Chondrocyte (in vitro differentiated cells): ENCODE data around the gene PARPBP. TPM values are rescaled to one million over a fixed set of nuclear protein-coding genes. Genes with fewer than 3 reads are reported as not detected.
"Not testable (repeated sequence)": the region's sequence is repeated elsewhere in the genome, so short reads cannot be mapped to it uniquely, and the experiment has no call there.

Experiments used
- DNase-seq: peaks from one replicate; pipeline ENCODE4 v3.0.0; 2021; ENCODE audit warnings: mixed read lengths, low spot score
- H3K27ac Mint-ChIP-seq: one replicate; pipeline ENCODE4 v1.8.0; 2021; ENCODE audit warnings: mild to moderate bottlenecking, moderate library complexity, mixed read lengths; ENCODE audit not compliant: unreplicated experiment
- H3K27me3 Mint-ChIP-seq: 2 replicates; pipeline ENCODE4 v1.8.0; 2021; ENCODE audit warnings: low read depth, mixed read lengths
- H3K36me3 Mint-ChIP-seq: 2 replicates; pipeline ENCODE4 v1.8.0; 2021; ENCODE audit warnings: low read depth, mixed read lengths
- H3K4me1 Mint-ChIP-seq: 2 replicates; pipeline ENCODE4 v1.8.0; 2021; ENCODE audit warnings: low read depth, mild to moderate bottlenecking, mixed read lengths
- H3K4me3 Mint-ChIP-seq: one replicate; pipeline ENCODE4 v1.8.0; 2021; ENCODE audit warnings: mild to moderate bottlenecking, moderate library complexity, mixed read lengths; ENCODE audit not compliant: unreplicated experiment
- H3K9me3 Mint-ChIP-seq: 2 replicates; pipeline ENCODE4 v1.8.0; 2021; ENCODE audit warnings: low read depth, mixed read lengths
- CTCF ChIP-seq: fragments of 200-600 bp; sonication (generic); IDR thresholded peaks from 2 replicates; pipeline ENCODE4 v1.5.0; 2021; ENCODE audit warnings: antibody characterized with exemption, mild to moderate bottlenecking, moderate library complexity
- total RNA-seq: library from RNA; stranded (reverse); gene quantifications from 3 replicates; pipeline ENCODE4 v1.2.1, GENCODE V29; 2021

Gene PARPBP
- total RNA-seq, 1 donor from 2014 or later, result 3.8 TPM

GRCh38 chr12:102114212-102114611, 5.8 kb upstream of the PARPBP start:
- no peaks in the 10 kb centered on the region for H3K9me3 Mint-ChIP-seq
- no peaks in the 10 kb centered on the region for H3K27me3 Mint-ChIP-seq
- no peak for TF ChIP-seq CTCF
- DNase-seq, result no peak
- no peak overlapping the region for H3K4me3 Mint-ChIP-seq
- H3K36me3 Mint-ChIP-seq, result peaks cover 16% of the 10 kb centered on the region
- H3K27ac Mint-ChIP-seq, result no peak overlapping the region
- H3K4me1 Mint-ChIP-seq, result peaks cover 4% of the 10 kb centered on the region

GRCh38 chr12:102116392-102116791, 3.6 kb upstream of the PARPBP start:
- no peak overlapping the region for H3K4me3 Mint-ChIP-seq
- no peaks in the 10 kb centered on the region for H3K27me3 Mint-ChIP-seq
- no peak for TF ChIP-seq CTCF
- no peak for DNase-seq
- peaks cover 14% of the 10 kb centered on the region for H3K4me1 Mint-ChIP-seq
- H3K9me3 Mint-ChIP-seq, result no peaks in the 10 kb centered on the region
- peaks cover 3% of the 10 kb centered on the region for H3K36me3 Mint-ChIP-seq
- H3K27ac Mint-ChIP-seq, result no peak overlapping the region

GRCh38 chr12:102118874-102119273, 1.1 kb upstream of the PARPBP start:
- no peak for DNase-seq
- Mint-ChIP-seq H3K4me3 (no peak overlapping the region), H3K4me1 (peaks cover 14% of the 10 kb centered on the region), H3K27me3 (no peaks in the 10 kb centered on the region), H3K9me3 (no peaks in the 10 kb centered on the region), H3K27ac (peak overlapping the region; percentile 18), H3K36me3 (peaks cover 2% of the 10 kb centered on the region)
- no peak for TF ChIP-seq CTCF

- DNase-seq, result no peak
- Mint-ChIP-seq H3K9me3 (no peaks in the 10 kb centered on the region), H3K4me1 (peaks cover 14% of the 10 kb centered on the region), H3K36me3 (peaks cover 2% of the 10 kb centered on the region), H3K4me3 (peak overlapping the region; percentile 91), H3K27ac (peak overlapping the region; percentile 89), H3K27me3 (no peaks in the 10 kb centered on the region)
- no peak for TF ChIP-seq CTCF
Observed at GRCh38 chr12:102120564-102120873, 536 bp downstream of the PARPBP start.

GRCh38 chr12:102120886-102121285, 903 bp downstream of the PARPBP start:
- no peaks in the 10 kb centered on the region for H3K27me3 Mint-ChIP-seq
- H3K9me3 Mint-ChIP-seq, result no peaks in the 10 kb centered on the region
- H3K4me1 Mint-ChIP-seq, result peaks cover 14% of the 10 kb centered on the region
- peak overlapping the region; percentile 91 for H3K4me3 Mint-ChIP-seq
- TF ChIP-seq CTCF, result no peak
- H3K27ac Mint-ChIP-seq, result no peak overlapping the region
- peaks cover 2% of the 10 kb centered on the region for H3K36me3 Mint-ChIP-seq
- DNase-seq, result no peak

GRCh38 chr12:102121328-102121727, 1.3 kb downstream of the PARPBP start:
- H3K27me3 Mint-ChIP-seq, DNase-seq, H3K9me3 Mint-ChIP-seq, H3K27ac Mint-ChIP-seq, H3K36me3 Mint-ChIP-seq: not testable (repeated sequence)
- Mint-ChIP-seq H3K4me1 (peaks cover 14% of the 10 kb centered on the region), H3K4me3 (peak overlapping the region; percentile 91)

- H3K4me1 Mint-ChIP-seq, H3K27me3 Mint-ChIP-seq, H3K9me3 Mint-ChIP-seq, H3K4me3 Mint-ChIP-seq, H3K27ac Mint-ChIP-seq, DNase-seq, H3K36me3 Mint-ChIP-seq: not testable (repeated sequence)
Observed at GRCh38 chr12:102130720-102131119, 10.7 kb downstream of the PARPBP start.

- H3K9me3 Mint-ChIP-seq, H3K4me1 Mint-ChIP-seq: not testable (repeated sequence)
Observed at GRCh38 chr12:102131442-102131841, 11.5 kb downstream of the PARPBP start.

GRCh38 chr12:102137619-102138018, 17.6 kb downstream of the PARPBP start:
- H3K4me1 Mint-ChIP-seq, H3K9me3 Mint-ChIP-seq, H3K27me3 Mint-ChIP-seq, H3K27ac Mint-ChIP-seq, H3K4me3 Mint-ChIP-seq, DNase-seq: not testable (repeated sequence)
- H3K36me3 Mint-ChIP-seq, result peaks cover 12% of the 10 kb centered on the region

More at GRCh38 chr12:102131442-102131841, 11.5 kb downstream of the PARPBP start:
- H3K27ac Mint-ChIP-seq, H3K27me3 Mint-ChIP-seq, DNase-seq, H3K4me3 Mint-ChIP-seq, H3K36me3 Mint-ChIP-seq: not testable (repeated sequence)
